Dermis blood vessel endothelial cell (primary cell): ENCODE measurements around the gene S1PR2. TPM values are rescaled to one million over a fixed set of nuclear protein-coding genes. Genes with fewer than 3 reads are reported as not detected.

Experiments
- DNase-seq: peaks from one replicate; pipeline ENCODE4 v3.0.0; 2010
- total RNA-seq: library from RNA; depleted of rRNA; stranded (reverse); fragments of >200 nt; gene quantifications from 2 replicates; pipeline ENCODE4 v1.2.3, GENCODE V29; 2014

The S1PR2 gene, protein sequence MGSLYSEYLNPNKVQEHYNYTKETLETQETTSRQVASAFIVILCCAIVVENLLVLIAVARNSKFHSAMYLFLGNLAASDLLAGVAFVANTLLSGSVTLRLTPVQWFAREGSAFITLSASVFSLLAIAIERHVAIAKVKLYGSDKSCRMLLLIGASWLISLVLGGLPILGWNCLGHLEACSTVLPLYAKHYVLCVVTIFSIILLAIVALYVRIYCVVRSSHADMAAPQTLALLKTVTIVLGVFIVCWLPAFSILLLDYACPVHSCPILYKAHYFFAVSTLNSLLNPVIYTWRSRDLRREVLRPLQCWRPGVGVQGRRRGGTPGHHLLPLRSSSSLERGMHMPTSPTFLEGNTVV
- total RNA-seq = 0.70 and 0.85 TPM in 2 replicates

DNA sequence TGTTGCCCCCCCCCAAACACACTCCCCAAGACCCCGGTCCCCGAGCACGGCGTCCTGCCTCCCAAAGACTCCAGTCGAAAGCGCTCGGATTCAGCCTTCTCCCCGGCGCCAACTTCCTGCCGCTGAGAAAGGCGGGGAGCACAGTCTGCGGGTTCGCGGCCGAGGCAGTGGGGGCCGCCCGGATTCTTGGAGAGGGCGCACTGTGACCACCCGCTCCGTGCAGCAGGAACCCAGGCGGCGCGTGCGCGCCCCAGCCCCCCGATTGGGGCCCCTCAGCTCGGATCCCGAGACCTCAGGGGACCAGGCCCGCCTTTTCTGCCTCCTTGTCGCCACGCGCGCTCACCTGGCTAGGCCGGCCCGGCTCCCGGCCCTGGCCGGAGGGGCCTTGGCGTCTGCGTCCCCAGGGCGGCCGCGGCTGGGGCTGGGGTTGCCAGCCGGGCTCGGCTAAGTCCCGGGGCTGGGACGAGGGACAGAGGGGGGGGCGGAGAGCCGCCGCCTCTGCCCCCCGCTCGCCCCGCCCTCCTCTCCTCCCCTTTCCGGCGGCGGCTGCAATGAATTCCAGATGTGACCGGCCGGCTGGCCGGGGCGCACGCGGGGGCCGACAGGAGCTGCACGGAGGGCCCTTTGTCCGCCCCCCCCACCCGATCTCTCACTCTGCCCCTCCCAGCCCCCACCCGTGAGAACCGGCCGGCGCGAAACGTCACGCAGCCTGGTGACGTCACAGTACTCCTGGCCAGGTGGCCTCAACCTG lies at the start of gene S1PR2:
Gene S1PR2, minus strand, starts transcription at position 471 of the 751 bp plus-strand sequence. CDS start 6,426 bp downstream, outside the sequence.
- DNase-seq = peak; percentile 58

DNA sequence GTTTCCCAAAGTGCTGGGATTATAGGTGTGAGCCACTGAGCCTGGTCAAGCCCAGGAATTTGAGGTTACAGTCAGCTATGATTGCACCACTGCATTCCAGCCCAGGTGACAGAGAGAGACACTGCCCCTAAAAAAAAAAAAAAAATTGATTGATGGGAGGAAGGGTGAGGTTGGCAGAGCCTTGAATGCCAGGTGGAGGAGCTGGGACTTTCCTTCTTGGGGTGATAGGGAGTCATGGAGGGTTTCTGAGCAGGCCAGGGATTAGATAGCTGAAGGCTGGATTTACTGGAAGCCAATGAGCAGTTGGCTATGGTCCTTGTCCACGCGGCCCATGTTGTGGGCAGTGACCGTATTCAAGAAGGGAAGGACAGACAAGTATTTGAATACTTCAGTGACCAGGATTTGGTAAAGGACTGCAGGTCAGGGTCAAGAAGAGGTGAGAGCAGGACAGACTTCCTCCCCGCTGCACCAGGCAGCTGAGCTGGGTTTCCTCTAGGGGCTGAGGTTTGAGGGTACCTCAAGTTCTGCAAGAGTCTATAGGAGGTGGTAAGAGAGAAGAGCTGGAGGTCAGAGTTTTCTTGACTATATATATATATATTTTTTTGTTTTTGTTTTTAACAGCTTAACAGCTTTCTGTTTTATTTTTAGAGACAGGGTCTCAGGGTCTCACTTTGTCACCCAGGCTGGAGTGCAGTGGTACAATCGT lies 48.8 kb upstream of the S1PR2 start:
- no peak for DNase-seq

DNA sequence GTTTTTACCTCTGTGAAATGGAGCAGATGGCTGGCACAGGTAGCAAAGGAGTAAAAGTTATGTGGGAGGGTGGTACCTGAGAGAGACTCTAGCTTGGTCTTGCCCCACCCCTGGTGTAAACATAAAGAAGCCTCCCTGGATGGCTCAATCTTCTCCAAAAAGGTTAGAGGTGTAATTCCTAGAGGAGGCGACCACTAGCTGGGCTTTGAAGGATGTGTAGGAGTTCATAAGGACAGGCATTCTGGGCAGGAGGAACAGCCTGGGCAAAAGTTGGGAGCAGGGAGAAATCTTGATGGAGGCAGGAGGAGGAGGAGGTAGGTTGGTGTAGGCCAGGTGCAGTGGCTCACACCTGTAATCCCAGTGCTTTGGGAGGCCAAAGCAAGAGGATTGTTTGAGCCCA lies 47.8 kb upstream of the S1PR2 start:
- DNase-seq = no peak

GRCh38 chr19:10277795-10278589 lies 46.9 kb upstream of the S1PR2 start:
- no peak for DNase-seq

GRCh38 chr19:10274589-10274988 lies 43.5 kb upstream of the S1PR2 start:
- no peak for DNase-seq

- peak; percentile 56 for DNase-seq
Measured at GRCh38 chr19:10271543-10272086, 40.5 kb upstream of the S1PR2 start.

DNA sequence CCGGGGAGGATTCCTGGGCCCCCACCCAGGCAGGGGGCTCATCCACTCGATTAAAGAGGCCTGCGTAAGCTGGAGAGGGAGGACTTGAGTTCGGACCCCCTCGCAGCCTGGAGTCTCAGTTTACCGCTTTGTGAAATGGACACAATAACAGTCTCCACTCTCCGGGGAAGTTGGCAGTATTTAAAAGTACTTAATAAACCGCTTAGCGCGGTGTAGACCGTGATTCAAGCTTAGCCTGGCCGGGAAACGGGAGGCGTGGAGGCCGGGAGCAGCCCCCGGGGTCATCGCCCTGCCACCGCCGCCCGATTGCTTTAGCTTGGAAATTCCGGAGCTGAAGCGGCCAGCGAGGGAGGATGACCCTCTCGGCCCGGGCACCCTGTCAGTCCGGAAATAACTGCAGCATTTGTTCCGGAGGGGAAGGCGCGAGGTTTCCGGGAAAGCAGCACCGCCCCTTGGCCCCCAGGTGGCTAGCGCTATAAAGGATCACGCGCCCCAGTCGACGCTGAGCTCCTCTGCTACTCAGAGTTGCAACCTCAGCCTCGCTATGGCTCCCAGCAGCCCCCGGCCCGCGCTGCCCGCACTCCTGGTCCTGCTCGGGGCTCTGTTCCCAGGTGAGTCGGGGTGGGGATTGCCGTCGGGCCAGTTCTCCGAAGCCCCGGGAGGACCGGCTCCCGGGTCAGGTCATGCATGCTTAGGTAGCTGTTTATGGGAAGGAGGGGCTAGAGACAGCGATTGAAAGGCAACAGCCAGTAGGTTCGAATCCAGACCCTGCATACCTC lies 39.7 kb upstream of the S1PR2 start, which contains the start of gene ICAM1:
Gene ICAM1, plus strand, starts transcription at position 505 of the 779 bp plus-strand sequence. Its CDS starts 40 bp downstream, at position 545.
- peak; percentile 97 for DNase-seq

DNA sequence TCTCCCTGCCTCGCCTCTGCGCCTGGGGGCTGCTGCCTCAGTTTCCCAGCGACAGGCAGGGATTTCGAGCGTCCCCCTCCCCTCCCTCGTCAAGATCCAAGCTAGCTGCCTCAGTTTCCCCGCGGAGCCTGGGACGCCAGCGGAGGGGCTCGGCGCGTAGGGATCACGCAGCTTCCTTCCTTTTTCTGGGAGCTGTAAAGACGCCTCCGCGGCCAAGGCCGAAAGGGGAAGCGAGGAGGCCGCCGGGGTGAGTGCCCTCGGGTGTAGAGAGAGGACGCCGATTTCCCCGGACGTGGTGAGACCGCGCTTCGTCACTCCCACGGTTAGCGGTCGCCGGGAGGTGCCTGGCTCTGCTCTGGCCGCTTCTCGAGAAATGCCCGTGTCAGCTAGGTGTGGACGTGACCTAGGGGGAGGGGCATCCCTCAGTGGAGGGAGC lies 39.1 kb upstream of the S1PR2 start:
- peak; percentile 55 for DNase-seq

- peak; percentile 95 for DNase-seq
Measured at GRCh38 chr19:10269333-10270179, 38.4 kb upstream of the S1PR2 start.

DNA sequence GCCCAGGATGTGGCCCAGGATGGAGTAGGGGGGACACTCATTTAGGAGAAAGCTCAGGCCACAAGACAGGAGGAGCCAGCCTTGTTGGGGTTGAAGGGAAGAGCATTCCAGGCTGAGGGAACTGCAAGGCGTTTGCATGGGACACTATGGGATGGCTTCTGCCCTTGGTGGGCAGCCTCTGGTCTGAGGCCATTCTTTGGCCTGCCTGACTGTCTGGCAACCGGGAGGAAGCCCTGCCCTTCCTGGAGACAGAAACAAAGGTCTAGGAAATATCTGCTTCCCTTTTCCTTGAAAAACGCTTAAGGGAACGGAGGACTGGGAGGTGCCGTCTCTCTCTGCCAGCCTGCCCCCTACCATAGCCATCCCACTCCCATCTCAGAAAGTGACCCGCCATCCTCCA lies 36.9 kb upstream of the S1PR2 start:
- DNase-seq = peak; percentile 77

- no peak for DNase-seq
Measured at GRCh38 chr19:10266706-10267105, 35.6 kb upstream of the S1PR2 start.

DNA sequence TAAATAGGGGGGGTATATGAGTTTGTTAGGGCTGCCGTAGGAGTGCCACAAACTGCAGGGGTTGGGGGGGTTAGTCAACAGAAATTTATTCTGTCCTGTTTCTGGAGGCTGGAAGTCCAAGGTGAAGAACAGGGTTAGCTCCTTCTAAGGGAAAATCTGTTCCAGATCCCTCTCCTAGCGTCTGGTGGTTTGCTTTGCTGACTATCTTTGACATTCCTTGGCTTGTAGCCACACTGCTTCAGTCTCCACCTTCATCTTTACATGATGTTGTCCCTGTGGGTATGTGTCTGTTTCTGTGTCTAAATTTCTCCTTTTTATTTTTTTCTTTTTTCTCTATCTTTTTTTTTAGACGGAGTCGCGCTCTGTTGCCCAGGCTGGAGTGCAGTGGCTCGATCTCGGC lies 31.6 kb upstream of the S1PR2 start:
- DNase-seq = no peak

DNA sequence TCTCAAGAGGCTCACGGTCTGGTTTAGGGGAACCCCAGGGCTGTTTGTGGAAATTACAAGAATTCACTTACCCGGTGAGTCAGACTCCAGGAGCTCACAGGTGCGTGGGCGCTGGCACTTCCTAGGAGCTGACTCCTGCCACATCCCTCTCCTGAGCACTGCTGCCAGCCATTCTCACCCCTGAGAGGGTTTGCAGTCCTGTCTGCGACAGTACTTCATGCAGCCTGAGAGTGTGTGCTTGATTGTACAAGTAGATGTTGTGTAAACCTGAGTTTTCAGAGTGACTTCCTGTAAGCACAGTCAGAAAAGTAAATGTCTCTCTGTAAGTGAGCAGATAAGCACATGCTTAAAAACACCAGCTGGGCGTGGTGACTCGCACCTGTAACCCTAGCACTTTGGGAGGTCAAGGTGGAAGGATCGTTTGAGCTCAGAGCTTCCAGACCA lies 29.0 kb upstream of the S1PR2 start:
- DNase-seq = no peak

GRCh38 chr19:10259162-10259905 lies 28.2 kb upstream of the S1PR2 start:
- DNase-seq = peak; percentile 96

- DNase-seq = no peak
Measured at GRCh38 chr19:10258080-10258710, 27.1 kb upstream of the S1PR2 start.

- DNase-seq = no peak
Measured at GRCh38 chr19:10256970-10257615, 26.0 kb upstream of the S1PR2 start.

- DNase-seq = no peak
Measured at GRCh38 chr19:10256551-10256950, 25.4 kb upstream of the S1PR2 start.

DNA sequence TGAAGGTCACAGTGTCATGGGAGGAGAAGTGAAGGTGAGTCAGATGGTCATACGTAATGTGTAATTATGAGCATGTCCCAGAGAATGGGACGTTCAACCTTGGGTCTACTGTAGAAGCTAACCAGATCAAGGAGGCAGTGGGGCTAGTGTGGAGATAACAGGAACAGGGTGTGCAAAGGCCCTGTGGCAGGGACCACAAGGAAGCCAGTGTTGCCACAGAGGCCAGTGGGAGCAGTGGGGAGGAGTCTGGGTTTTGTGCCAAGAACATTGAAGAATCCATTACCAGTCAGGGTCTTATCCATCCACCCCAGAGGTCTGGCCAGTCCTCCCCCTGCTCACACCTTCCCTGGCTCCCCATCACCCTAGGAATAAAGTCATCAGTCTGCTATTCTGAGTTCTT lies 24.2 kb upstream of the S1PR2 start:
- no peak for DNase-seq
